CD4-positive, alpha-beta T cell treated with Interleukin-15 for 4 hours (primary cell): Measurements from ENCODE around the gene PRPF31.

ENCODE experiments used
- DNase-seq: peaks from one replicate; pipeline ENCODE4 v3.0.0-alpha.2; 2020; ENCODE audit warnings: low spot score

Gene PRPF31

GRCh38 chr19:54141356-54141755 lies 25.8 kb downstream of the PRPF31 start:
- DNase-seq: no peak

- no peak for DNase-seq
Observed at GRCh38 chr19:54142166-54142780, 26.7 kb downstream of the PRPF31 start.

DNA sequence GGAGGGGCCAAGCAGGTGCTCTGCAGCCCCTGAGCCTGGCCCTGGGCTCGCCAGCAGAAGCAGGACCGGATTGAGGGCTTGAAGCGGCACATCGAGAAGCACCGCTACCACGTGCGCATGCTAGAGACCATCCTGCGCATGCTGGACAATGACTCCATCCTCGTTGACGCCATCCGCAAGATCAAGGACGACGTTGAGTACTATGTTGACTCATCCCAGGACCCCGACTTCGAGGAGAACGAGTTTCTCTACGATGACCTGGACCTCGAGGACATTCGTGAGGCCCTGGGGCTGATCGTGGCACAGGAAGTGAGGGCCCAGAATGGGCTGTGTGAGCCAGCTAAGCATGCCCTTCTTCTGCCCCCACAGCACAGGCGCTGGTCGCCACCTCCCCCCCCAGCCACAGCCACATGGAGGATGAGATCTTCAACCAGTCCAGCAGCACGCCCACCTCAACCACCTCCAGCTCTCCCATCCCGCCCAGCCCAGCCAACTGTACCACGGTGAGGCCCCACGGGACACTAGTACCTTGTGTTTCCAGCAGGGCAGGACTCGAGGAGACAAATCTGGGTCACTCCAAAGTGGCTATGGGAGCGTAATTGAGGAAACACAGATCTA lies 30.1 kb downstream of the PRPF31 start:
- no peak for DNase-seq

- no peak for DNase-seq
Observed at GRCh38 chr19:54147676-54148075, 32.1 kb downstream of the PRPF31 start.

- no peak for DNase-seq
Observed at GRCh38 chr19:54148158-54148557, 32.6 kb downstream of the PRPF31 start.

DNA sequence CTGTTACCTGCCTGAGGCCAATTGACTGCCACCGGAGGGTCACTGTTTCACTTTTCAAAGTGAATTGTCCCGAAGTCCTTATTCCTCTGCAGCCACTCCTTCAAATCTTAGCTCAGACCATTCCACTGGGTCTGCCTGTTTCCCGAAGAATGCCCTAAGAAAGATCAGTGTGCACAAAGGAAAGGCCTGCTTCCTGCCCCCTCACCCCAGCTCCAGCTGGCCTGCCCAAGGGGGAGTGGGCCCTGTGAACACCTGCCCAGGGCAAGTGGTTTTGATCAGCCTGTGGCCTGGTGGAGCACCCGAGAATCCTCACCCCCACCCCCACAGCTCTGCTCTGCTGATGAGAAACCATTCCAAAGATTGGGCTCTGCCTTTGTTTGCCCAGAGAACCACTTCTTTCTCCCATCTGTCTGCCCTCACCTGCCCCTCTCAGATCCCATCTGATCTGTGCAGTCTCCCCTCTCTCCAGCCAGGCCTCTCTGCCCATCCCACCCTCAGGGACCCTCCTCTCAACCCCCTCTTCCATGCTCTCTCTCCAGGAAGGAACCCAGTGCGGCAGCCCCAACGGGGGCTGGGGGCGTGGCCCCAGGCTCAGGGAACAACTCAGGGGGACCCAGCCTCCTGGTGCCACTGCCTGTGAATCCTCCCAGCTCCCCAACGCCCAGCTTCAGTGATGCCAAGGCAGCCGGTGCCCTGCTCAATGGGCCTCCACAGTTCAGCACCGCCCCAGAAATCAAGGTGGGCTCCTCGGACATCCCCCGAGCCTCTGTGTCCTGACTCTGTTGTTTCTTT lies 33.7 kb downstream of the PRPF31 start:
- no peak for DNase-seq

- DNase-seq: no peak
Observed at GRCh38 chr19:54151362-54152035, 35.9 kb downstream of the PRPF31 start.

- DNase-seq: no peak
Observed at GRCh38 chr19:54152267-54152666, 36.7 kb downstream of the PRPF31 start.

DNA sequence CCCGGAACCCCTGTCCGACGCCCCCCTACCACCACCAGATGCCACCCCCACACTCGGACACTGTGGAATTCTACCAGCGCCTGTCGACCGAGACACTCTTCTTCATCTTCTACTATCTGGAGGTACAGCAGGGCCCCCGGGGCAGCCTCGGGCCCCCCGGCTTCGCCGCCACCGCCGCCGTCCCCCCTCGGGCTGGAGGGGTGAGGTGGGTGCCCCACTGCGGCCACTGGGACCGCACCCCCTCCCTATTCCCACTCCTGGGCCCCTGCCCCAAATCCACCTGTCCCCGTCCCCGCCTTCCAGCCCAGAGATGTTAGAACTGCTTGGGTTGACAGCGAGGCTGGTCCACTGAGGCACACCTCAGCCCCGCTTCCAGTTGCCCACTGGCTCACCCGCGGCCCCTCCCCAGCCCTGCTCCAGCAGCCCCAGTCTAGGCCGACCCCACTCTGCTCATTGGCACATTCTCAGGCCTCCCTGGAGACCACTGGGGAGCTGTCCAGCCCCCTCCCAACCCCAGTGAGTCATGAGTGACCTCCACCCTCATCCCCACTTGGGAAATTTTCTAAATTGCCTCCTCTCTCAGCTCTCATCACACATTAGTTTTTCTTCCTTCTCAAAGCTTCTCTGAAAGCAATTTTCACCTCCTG lies 37.4 kb downstream of the PRPF31 start:
- no peak for DNase-seq

DNA sequence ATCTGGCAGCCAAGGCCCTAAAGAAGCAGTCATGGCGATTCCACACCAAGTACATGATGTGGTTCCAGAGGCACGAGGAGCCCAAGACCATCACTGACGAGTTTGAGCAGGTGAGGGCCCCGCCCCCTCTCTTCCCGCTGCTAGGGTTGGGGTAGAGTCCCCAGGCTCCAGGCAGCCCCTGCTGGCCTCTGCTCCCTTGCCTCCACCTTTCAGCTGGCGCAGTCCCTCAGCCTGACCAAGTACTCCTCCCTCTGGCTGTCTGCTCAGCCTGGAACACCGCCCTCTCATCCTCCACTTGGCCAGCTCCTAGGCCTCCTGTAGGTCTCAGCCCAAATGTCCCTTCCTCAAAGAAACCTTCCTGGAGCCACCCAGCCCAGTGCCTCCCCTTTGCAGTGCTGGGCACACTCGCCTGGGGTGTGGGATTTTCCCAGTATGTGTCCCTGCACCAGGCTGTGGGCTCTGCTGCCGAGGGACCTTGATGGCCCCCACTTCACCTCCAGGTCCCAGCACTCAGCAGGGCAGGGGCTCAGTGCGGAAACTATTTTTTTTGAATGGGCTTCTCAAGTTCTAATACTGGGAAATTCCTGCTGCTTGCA lies 38.3 kb downstream of the PRPF31 start:
- no peak for DNase-seq

DNA sequence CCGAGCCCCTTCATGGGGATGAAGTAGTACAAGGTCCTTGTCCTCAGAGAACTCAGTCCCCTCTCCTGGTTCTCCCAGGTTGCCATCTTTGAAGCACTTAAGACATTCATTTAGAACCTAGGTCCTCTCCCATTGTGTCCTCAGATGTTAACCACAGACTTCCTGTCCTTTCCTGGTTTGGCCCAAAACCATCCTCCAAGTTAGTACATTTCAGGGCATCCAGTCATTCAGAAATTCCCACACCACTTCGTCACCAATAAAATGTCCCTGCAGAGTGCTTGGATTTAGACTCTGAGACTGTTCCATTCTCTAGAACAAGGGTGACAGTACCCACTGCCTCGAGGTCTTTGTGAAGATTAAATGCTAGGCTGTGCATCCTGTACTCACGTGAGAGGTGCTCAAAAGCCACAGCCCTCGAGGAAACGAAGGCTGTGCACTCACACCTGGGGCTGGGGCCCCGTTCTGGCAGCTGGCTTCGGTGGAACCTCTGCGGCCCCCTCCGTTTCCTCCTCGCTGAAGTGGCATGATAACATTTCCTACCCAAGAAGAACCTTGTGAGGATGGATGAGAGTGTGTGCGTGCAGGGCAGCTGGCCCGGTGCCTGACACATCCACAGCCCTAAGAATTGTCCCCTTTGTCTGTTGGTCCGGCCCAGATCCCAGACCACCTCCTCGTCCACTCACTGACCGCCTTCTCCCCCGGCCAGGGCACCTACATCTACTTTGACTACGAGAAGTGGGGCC lies 39.2 kb downstream of the PRPF31 start:
- DNase-seq: no peak

DNA sequence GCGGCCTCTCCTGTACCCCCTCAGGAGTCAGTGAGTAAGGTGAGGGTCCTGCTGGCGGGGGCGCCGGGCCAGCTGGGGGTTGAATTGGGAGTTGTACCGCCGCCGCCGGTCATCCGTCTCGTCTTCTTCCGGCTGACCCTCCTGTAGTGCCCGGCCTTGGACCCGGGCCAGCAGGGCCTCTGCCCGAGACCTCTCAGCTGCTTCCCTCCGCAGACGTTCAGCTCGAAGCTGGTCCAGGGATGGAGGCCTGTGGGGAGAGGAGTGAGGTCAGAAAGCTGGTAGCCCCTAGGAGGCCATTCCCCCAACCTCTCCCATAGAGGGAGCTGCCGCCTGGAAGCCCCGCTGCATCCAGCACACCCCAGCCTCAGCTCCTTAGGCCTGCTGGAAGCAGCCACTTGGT lies 40.1 kb downstream of the PRPF31 start:
- DNase-seq: no peak

DNA sequence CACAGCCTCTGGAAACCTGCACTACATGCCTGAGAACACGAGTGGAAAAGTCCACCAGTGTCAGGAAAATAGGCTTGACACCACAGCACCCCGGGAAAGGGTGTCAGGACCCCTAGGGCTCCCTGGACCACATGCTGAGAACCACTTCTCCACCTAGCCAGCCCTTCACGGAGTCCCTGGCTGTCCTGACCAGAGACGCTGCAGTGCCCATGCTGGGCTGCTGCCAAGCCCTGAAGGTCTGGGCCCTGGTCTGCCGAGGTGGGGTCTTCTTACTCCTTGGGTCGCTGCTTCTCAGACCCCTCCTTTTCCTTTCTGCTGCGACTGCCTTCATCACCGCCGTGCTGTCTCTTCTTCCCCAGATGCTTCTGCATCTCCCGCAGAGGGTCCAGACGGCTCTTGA lies 40.9 kb downstream of the PRPF31 start:
- DNase-seq: no peak

DNA sequence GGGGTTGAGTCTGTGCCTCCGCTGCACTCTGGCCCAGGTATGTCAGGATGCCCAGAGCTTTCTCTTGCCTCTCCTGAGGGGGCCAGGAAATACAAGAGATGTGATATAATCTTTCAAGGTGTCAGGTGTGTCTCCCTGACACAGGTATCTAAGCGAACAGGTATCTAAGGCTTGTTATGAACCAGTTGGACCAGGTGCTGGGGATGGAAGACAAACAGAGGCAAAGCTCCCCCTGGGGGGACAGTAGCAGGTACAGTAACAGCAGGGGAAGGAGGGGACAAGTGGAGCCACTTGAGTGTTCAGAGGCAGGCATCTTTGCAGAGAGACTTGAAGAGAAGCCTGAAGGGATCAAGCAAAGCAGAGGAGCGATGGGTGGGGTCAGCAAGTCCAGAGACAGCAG lies 41.4 kb downstream of the PRPF31 start:
- DNase-seq: no peak

- no peak for DNase-seq
Observed at GRCh38 chr19:54158812-54159351, 43.3 kb downstream of the PRPF31 start.

DNA sequence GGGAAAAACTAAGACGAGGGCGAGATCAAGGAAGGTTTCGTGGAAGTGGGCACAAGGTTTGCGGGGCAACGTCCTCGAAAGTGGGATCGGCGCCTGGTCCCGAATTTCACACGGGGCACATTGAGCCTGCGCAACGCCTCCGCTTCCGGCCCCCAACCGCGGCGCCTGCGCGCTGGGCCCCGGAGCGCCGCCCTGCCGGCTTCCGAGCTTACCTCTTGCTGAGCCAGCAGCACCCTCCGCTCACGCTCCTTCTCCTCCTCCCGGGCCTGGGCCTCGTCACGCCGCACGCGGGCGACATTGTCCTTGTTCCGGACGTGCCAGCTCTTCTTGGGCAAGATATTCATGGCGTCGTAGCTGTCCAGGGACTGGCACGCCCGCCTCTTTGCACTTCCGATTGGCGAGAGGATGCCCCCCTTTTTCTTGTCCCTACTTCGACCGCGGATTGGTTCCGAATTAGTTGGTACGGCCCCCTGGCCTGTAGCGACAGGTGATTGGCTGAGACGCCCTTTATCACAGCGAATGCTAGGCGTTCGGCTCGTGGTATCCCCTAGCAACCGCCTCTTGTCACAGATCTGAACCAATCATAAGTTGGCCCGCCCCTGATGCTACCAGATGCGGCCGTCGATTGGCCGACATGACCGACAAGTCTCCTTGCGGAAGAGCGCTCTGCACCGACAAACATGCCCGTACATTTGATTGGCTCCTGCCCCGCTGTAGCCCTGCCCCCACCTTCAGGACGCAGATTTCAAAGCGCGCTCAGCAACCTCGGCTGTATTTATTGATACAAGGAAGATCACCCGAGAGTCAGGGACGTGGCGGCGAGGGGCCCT lies 44.0 kb downstream of the PRPF31 start, which contains the start of gene LENG1:
Gene LENG1, minus strand, starts transcription at position 370 of the 830 bp plus-strand sequence. Its CDS starts 26 bp downstream, at position 344.
- DNase-seq: peak; percentile 100

GRCh38 chr19:54160182-54160811 lies 44.7 kb downstream of the PRPF31 start:
- DNase-seq: no peak

- no peak for DNase-seq
Observed at GRCh38 chr19:54160854-54161253, 45.3 kb downstream of the PRPF31 start.

DNA sequence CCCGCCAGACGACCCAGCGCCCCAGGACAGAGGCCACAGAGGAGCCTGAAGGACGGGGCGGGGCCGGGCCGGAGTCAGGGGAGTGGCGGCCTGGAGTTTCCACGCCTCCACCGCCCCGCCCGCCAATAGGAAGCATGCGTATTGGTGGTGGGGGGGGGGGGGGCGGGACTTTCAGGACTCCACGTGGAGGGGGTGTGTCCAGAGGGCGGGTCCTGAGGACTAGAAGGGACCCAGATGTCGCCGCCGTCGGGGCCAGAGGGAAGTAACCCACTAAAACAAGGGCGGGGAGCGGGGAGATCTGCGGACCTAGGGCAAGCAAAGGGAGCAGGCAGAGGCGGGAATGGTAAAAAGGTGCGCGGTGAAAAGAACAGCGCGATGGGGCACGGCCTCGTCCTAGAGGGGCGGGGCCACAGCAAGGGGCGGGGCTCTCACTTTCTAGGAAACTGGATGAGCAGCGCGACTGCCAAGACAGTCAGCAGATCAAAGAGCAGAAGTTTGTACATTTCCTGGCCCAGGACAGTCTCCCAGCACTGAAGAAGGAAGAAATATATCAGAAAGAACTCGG lies 46.8 kb downstream of the PRPF31 start:
- peak; percentile 82 for DNase-seq
